GM18861 (cell line): ENCODE results near the gene RBFOX2.
"Not testable (repeated sequence)": the region's sequence is repeated elsewhere in the genome, so short reads cannot be mapped to it uniquely, and the experiment has no call there.

Experiments
- ATAC-seq: cut with Tn5 transposase; IDR thresholded peaks from one replicate; pipeline ENCODE4 v1.9.1; 2021; ENCODE audit not compliant: unreplicated experiment

Gene RBFOX2

DNA sequence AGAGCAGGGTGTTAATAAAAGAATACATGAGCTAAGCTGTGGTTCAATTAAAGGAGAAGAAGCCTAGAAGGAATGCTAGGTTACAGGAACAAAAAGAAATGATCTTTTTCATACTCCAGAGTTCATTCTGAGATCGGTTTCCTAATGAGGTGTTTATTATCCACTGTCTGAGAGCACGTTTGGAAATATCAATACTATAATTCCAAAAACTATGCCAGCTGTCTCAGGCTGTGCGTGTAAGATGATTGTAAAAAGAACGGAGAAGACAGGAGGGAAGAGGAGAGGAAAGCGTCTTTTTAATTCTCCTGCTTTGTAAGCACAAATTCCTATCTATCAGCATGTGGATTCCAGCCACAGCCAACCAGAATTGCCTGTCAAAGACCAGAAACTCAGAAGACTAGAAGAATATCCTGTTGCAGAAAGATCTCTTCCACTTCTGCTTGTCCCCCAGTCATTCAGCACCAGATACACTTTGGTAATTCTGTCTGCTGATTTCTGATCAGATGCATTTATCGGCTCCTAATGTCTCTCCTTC lies 285.2 kb downstream of the RBFOX2 start:
- no peak for ATAC-seq

DNA sequence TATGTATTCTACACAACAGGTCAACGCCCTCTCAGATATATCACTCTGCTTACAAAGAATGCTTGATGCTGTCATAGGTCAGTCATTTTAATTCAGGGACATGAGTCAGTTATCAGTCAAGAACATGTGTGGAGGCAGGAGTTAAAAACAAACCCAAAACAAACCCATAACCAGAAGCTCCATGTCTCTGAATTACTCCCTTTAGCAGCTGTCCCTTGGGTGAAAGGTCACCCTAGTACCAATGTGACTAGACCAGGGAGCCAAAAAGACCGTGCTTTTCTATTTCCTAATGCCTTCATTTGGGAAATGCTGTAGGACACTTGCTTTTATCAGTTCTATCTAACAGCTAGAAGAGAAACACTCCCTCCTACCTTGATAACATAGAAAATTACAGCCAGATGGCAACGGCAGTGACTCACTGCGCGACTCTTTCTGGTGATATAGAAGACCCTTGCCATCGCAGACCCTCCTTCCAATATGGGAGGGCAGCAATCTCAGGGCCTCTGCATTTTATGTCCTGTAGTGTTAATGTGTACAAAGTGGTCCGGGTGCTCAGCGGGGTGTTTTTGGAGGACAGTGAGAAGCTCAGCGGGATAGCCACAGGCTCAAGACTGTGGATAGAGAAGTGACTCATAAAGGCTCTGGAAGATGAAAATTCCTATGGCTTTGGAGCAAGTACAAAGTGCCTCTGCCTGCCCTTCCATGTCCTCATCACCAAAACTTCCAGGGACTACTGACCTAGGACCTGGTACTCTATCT lies 286.1 kb downstream of the RBFOX2 start:
- ATAC-seq: no peak

DNA sequence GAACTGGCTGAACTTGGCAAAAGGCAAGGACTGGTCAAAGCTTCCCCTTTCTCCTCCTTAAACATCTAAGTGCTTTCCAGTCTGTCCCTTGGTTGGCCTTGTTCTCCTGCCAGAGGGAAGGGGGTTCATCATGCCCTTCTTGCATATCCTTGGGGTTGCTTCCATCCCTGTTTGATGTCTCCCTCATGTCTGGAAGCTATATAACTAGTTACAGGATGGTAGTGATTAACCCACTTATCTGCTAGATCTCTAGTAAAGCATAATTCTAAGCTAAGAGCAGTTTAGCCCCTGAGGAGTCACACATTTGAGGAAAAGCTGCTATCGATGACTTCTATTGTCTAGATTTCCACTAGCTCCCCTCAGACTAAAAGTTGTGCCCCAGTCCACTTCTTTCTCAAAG lies 288.0 kb downstream of the RBFOX2 start:
- no peak for ATAC-seq

DNA sequence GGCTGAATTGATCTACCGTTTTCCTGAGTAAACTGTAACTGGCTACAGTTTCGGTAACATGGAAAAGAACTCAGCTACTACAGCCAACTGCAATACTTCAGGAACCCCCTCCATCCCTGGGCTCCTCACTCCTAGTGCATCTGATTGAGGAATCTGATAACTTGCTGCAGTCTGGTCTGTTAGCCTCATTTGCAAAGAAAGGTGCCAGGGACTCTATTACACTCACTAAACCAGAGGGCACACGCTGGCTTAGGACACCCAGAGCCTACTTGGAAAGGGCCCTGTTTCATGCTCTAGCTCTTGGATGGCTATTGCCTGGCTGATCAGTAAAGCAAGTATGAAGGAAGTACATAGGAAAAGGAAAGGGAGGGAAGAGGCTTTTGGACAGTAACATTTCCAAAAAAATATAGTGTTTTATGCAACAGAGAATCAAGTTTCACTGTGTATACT lies 288.7 kb downstream of the RBFOX2 start:
- no peak for ATAC-seq

DNA sequence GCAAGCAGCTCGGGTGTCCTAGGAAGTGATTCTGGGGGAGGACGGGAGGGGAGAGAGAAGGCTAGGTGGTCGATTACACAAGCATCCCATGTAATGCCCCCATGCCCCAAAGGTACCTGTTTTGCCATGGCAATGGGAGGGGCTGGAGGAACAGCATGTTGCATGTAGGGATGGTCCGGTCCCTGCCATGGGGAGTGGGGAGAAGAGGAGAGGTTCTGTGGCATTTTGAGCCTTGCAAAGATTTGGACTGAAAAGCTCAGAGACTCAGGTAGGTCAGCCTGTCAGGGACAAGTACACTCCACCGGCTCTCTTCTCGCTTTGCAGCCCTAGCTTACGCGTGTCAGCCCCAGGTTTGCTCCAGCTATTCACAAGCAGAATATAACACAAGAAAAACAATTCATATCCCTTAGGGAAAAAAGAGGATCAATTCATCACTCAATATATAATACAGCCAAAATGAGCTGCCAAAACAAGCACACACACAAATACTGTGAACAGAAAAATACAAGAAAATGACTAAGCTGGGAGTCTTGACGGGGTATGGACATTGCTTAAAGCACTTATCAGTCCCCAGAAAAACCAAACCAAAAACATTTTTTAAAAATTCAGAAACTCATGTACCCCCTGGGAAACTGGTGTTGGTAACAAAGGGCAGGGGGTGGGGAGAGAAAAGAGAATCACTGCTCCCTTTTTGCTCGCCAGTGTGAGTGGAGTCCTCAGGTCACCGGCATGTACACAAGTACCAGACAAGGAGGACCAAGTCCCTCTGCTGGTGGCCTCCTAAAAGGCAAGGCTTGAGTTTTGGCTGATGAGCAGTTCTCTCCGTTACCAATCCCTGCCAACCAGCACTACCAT lies 289.3 kb downstream of the RBFOX2 start:
- no peak for ATAC-seq

DNA sequence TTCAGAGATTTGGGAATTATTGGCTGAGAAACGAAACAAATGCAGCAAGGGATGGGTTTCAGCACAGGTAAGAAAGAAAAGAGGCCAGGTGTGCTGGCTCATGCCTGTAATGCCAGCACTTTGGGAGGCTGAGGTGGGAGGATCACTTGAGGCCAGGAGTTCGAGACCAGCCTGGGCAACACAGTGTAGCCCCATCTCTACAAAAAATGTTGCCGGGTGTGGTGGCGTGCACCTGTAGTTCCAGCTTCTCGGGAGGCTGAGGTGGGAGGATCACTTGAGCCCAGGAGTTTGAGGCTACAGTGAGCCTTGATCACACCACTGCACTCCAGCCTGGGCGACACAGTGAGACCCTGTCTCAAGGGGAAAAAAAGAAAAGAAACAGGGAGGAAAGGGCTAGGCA lies 290.7 kb downstream of the RBFOX2 start:
- not testable (repeated sequence) for ATAC-seq

DNA sequence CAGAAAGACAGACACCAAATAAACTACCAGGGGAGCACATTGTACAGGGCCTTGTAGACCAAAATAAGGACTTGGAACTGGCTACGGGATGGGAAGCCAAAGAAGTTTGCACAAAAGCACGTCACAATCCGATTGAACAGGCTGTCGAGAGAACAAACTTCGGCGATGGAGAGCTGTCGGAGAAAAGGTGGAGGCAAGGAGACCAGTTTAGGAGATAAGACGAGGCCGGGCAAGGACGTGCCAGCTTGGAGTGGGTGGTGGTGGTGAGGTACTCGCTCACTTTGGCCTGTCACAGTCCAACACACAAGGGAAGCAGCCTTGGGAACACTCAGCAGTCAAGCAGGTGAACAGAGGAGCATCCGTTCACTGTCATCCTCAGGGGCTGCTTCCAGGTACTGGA lies 291.9 kb downstream of the RBFOX2 start:
- no peak for ATAC-seq

DNA sequence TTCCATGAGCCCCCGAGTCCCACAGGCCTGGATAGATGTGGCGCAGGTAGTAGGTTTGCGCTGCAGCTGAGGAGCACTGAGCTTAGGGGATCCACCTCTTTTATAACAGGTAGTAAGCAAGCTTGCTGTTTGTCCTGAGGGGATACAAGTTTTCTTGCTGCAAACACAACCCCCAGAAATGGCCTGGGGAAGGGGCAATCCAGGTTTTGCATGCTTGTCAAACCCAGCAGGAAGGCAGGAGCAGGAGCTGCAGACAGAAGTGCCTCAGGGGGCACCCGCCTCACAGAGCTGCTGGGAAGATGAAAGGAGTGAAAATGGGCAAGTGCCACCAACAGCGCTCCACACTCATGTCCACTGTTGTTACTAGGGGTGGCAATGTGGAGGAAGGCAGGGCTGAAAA lies 292.5 kb downstream of the RBFOX2 start:
- no peak for ATAC-seq

DNA sequence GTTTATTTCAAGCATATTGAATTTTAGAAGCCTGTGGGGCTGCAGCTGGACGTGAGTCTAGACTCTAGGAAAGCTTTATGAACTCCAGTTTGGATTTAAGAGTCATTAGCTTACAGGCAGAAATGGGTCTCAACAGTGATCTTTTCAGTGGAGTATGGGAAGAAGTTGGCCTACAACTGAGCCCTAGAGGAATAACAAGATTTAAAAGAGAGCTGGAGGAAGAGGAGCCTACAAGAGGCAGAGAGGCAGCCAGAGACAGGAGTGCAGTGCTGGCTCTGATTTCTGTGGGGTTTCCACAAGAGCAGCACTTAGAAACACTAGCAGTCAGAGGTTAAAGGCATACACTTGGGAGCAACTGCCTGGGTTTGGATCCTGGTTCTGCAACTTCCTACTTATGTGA lies 293.1 kb downstream of the RBFOX2 start:
- ATAC-seq: no peak

DNA sequence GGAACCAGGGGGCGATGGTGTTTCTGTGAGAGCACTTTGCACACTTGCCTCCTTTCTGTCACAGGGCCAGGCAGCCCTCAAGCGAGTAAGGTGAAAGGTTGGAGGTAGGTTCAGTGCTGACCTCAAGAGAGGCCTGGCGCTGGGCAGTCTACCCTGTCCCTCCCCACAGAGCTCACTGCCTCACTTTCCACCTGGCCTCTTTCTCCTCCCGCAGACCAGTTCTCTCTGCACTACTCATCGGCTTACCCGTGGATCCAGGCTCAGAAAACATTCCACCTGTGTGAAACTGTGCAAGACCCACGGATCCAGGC lies 294.2 kb downstream of the RBFOX2 start:
- ATAC-seq: no peak

DNA sequence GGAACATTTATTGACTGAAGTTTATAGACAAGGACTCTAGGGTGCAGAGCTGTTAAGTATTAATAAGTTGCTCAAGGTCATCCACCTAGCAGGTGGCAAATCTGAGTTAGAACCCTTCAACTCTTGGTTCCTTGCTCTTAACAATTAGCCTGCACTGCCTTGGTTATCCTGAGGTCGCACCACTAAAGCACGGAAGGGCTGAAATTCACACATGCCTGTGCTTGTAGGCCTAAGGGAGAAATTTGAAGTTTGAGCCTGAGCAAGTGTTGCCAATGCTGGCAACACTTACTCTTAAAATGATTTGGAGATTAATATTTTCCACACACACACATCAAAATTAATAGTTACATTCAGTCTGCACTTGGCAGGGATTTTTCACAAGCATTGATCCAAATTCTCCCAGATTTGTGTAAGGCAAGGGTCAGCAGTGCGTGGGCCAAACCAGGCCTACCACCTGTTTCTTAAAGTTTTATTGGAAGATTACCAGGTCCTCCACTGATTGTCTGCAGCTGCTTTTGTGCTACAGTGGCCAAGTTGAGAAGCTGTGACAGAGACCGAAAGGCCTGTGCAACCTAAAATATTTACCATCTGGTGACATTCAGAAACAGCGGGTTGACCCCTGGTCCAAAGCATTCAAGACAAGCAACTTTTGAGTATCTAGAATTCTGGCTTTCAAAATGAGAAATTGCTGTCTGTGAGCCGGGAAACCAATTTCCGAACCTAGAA lies 294.7 kb downstream of the RBFOX2 start:
- ATAC-seq: no peak

DNA sequence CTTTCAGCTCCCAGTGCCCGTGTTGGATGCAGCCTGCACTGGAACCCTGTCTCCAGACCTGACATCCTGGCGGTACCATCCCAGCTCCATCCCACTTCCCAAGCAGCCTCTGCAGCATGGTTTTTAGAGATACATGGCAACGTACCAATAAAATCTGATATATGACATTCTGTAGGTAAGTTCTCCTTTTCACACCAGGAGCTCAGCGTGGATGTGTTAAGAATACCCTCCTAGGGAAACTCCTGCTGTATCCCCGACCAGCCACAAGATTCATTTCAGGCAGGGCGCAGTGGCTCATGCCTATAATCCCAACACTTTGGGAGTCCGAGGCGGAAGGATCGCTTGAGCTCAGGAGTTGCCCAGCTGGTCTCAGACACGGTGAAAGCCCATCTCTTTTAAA lies 295.6 kb downstream of the RBFOX2 start:
- no peak for ATAC-seq

DNA sequence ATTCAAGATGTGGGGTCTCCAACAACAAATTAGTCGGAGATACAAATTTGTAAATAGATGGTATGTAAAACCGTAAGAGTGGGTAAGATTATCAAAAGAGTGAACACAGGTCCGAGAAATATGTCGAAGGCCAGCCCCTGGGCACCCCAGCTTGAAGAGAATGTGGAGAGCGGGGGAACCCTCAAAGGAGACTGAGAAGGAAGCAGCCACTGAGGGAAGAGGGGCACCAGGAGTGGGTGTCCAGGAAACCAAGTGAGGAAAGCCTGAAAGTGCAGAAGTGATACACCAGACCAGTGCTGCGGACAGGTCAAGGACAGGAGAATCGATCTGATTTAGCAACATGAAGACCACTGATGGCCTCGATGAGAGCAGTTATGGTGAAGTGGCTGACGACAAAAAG lies 296.5 kb downstream of the RBFOX2 start:
- ATAC-seq: no peak

DNA sequence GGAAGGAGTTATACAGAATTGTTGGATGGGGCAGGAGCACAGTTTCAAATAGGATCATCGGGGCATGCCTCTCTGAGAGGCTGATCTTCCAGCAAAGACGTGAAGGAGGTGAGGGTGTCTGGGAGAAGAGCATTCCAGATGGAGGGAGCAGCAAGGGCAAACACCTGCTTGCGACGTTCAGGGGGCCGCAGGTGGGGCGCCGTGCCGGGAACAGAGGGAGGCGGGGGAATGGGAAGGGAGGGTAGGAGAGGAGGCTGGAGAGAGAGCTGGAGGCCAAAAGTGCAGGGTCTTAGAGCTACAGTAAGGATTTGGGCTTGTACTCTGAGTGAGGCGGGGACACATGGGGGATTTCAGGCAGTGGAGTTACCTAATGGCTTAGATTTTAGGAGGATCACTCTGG lies 297.3 kb downstream of the RBFOX2 start:
- ATAC-seq: no peak

DNA sequence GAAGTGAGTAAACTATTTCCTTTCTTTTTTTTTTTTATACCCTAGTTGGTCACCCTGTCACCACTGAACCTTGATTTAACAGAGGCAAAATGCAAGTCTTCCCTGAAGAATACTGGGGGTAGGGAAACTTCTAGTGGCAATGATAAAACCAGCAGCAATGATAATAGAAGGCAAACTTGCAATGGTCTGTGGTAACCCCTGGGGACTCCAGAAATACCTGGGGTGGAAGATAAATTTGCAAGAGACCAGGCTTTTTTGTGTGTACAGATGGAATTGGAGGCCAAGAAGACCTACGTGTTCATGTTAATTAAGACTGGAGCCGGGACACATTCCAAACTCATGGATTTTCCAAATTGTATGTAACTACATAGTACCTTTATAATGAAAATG lies 299.3 kb downstream of the RBFOX2 start:
- ATAC-seq: no peak

DNA sequence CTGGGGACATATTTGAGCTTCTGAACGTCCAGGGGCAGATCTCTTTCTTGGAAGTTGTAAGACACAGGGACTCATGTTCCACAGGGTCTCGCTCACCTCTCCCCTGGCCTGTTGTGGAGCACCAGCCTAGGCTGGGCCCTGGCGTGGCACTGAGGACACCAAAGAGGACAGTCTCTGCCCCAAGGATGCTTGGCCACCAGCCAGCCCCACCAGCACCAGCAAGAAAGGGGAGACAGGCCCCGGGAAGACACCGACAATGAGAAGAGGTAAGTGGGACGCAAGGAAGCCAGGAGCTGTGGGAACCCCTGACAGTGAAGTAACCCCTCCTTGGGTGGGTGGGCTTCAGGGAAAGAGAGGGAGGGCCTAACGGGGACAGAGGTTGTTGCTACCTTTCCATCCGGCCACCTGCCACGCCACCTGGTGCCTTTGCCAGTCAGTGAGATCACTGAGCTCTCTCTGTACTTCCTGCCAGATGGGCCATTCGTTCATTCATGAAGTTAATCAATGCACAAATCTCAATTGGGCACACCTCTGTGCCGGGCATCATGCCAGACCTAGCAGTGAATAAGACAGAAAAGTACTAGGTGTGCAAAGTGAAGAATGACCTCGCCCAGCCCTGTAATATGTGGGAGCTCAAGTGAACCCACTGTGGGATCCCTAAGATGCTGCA lies 299.9 kb downstream of the RBFOX2 start:
- no peak for ATAC-seq

DNA sequence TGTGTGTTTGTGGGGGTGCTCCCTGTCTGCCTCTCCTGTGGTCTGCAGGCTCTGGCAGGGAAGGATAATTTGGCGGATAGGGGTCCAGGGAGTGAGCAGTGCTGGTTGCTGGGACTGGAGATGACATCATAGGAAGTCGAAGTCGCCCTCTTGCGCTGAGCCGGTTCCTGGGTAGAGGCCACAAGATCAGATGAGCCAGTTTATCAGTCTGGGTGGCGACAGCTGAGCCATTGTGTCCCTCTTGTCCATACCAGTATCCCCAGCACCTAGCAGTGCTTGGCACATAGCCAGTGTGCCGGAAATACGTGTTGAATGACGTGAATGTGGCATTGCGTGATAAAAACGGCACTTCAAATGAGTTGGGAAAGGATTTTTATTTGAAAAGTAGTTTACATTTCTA lies 301.2 kb downstream of the RBFOX2 start:
- ATAC-seq: no peak

DNA sequence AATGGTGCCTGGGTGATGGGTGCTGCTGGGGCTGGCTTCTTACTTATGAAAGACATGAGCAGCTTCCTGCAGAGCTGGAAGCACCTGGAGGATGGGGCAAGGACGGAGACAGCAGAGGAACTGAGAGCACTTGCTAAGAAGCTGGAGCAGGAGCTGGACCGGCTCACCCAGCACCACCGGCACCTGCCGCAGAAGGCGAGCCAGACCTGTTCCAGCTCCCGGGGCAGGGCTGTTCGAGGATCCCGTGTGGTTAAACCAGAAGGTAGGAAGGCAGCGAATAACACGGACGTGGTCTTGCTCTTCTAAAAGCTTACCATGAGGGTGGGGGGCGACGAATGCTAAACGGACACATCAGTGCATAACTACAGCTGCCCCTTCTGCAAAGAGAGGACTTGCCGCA lies 301.7 kb downstream of the RBFOX2 start:
- no peak for ATAC-seq

DNA sequence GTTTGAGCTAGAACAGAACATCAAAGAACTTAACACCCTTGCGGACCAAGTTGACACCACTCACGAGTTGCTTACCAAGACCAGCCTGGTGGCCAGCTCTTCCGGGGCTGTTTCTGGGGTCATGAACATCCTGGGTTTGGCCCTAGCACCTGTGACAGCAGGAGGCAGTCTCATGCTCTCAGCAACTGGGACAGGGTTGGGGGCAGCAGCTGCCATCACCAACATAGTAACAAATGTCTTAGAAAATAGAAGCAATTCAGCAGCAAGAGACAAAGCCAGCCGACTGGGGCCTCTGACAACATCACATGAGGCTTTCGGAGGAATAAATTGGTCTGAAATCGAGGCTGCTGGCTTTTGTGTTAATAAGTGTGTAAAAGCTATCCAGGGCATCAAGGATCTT lies 302.2 kb downstream of the RBFOX2 start:
- ATAC-seq: no peak

DNA sequence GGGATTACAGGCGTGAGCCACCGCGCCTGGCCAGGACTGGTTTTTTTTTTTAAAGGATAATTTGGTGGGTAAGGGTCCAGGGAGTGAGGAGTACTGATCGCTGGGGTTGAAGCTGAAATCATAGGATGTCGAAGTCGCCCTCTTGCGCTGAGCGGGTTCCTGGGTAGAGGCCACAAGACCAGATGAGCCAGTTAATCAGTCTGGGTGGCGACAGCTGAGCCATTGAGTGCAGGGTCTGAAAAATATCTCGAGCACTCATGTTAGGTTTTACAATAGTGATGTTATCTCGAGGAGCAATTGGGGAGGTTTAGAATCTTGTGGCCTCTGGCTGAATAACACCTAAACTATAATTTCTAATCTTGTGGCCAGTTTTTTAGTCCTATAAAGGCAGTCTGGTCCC lies 303.1 kb downstream of the RBFOX2 start:
- no peak for ATAC-seq

DNA sequence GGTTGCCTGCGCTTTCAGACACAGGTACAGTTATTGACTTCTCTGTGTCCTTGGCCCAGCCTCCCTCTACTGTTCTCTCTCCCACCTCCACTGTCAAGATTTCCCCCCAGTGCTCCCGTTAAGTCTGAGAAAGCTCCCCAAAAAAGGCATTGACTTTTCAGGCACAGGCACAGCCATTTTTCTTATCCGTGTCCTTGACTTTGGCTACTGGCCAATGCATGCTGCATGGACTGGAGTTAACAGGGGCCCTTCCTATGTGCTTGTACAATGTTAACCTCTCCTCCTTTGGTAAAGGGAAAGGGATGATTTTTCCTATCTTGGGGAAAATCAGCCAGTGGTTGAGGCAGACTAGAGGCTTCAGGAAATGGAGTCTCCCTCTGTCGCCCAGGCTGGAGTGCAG lies 306.7 kb downstream of the RBFOX2 start:
- no peak for ATAC-seq
